Loucy (cell line): ENCODE results near the gene DLL3.

Source experiments
- H2AFZ ChIP-seq: fragments of 200-600 bp; sonication (generic); 2 replicates; pipeline ENCODE4 v1.6.0; 2016; ENCODE audit warnings: antibody characterized with exemption, mild to moderate bottlenecking, low read length, moderate library complexity
- H3F3A ChIP-seq: fragments of 200-600 bp; 2 replicates; pipeline ENCODE4 v1.6.0; 2016; ENCODE audit warnings: antibody characterized with exemption, low read depth, mild to moderate bottlenecking
- H3K27me3 ChIP-seq: fragments of 200-600 bp; sonication (generic); 2 replicates; pipeline ENCODE4 v1.6.1; 2014; ENCODE audit warnings: low read length, mild to moderate bottlenecking; ENCODE audit not compliant: insufficient read depth, poor library complexity, severe bottlenecking
- H3K36me3 ChIP-seq: fragments of 200-600 bp; sonication (generic); 2 replicates; pipeline ENCODE4 v1.6.1; 2016; ENCODE audit warnings: low read length; ENCODE audit not compliant: insufficient read depth
- H3K4me1 ChIP-seq: fragments of 200-600 bp; sonication (generic); 2 replicates; pipeline ENCODE4 v1.5.1; 2014; ENCODE audit warnings: low read length, mild to moderate bottlenecking; ENCODE audit not compliant: insufficient read depth, poor library complexity, severe bottlenecking
- H3K4me2 ChIP-seq: fragments of 200-600 bp; sonication (generic); 2 replicates; pipeline ENCODE4 v1.6.0; 2014; ENCODE audit warnings: antibody characterized with exemption, low read length, low read depth, mild to moderate bottlenecking; ENCODE audit not compliant: poor library complexity, severe bottlenecking
- H3K4me3 ChIP-seq: fragments of 200-600 bp; sonication (generic); 2 replicates; pipeline ENCODE4 v1.5.1; 2014; ENCODE audit warnings: low read length, mild to moderate bottlenecking, mixed read lengths; ENCODE audit not compliant: poor library complexity, severe bottlenecking
- H3K79me2 ChIP-seq: fragments of 200-600 bp; sonication (generic); 2 replicates; pipeline ENCODE4 v1.6.1; 2014; ENCODE audit warnings: low read length; ENCODE audit not compliant: insufficient read depth
- H3K9ac ChIP-seq: fragments of 200-600 bp; sonication (generic); 2 replicates; pipeline ENCODE4 v1.6.0; 2014; ENCODE audit warnings: mild to moderate bottlenecking, low read depth, low read length, moderate library complexity; ENCODE audit not compliant: poor library complexity, severe bottlenecking
- H3K9me2 ChIP-seq: fragments of 200-600 bp; sonication (generic); replicated peaks from 2 replicates; pipeline ENCODE4 v1.6.1; 2016; ENCODE audit warnings: low read depth, low read length, mixed read lengths
- H3K9me3 ChIP-seq: fragments of 200-600 bp; sonication (generic); 2 replicates; pipeline ENCODE4 v1.6.1; 2014; ENCODE audit warnings: mild to moderate bottlenecking, antibody characterized with exemption, low read length, low read depth; ENCODE audit not compliant: insufficient read depth
- H4K20me1 ChIP-seq: fragments of 200-600 bp; sonication (generic); 2 replicates; pipeline ENCODE4 v1.6.0; 2014; ENCODE audit warnings: antibody characterized with exemption, low read length, mild to moderate bottlenecking; ENCODE audit not compliant: insufficient read depth, poor library complexity, severe bottlenecking
- EZH2phosphoT487 ChIP-seq: fragments of 200-600 bp; IDR thresholded peaks from 2 replicates; pipeline ENCODE4 v1.6.1; 2018; ENCODE audit warnings: antibody characterized with exemption, mild to moderate bottlenecking, moderate library complexity, borderline replicate concordance
- TF ChIP-seq, protein P1 (sequence below): fragments of 200-600 bp; sonication (generic); conservative IDR thresholded peaks from 2 replicates; pipeline ENCODE4 v1.5.1; 2014; ENCODE audit warnings: mild to moderate bottlenecking, antibody characterized with exemption, low read length

Gene DLL3

DNA sequence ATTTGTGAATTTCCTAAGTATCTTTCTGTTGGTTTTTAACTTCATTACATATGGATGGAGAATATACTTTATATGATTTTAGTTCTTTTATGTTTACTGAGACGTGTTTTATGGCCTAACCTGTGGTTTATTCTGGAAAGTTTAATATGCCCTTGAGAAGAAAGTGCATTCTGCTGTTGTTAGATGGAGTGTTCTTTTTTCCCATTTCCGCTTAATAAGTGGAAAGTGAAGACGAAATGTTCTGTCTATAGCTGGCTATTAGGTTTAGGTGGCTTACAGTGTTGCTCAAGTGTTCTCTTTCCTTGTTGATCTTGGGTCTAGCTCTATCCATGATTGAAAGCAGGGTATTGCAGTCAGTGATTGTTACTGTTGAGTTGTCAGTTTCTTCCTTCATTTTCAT, 35.3 kb upstream of the DLL3 start:
- TF ChIP-seq, protein P1, sequence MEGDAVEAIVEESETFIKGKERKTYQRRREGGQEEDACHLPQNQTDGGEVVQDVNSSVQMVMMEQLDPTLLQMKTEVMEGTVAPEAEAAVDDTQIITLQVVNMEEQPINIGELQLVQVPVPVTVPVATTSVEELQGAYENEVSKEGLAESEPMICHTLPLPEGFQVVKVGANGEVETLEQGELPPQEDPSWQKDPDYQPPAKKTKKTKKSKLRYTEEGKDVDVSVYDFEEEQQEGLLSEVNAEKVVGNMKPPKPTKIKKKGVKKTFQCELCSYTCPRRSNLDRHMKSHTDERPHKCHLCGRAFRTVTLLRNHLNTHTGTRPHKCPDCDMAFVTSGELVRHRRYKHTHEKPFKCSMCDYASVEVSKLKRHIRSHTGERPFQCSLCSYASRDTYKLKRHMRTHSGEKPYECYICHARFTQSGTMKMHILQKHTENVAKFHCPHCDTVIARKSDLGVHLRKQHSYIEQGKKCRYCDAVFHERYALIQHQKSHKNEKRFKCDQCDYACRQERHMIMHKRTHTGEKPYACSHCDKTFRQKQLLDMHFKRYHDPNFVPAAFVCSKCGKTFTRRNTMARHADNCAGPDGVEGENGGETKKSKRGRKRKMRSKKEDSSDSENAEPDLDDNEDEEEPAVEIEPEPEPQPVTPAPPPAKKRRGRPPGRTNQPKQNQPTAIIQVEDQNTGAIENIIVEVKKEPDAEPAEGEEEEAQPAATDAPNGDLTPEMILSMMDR: no peak
- no peak for TF ChIP-seq EZH2phosphoT487
- no peak overlapping the region for H3K9ac ChIP-seq
- H3K9me3 ChIP-seq: no peaks in the 10 kb centered on the region
- no peaks in the 10 kb centered on the region for H3K4me1 ChIP-seq
- H3K4me3 ChIP-seq: no peak overlapping the region
- H3K9me2 ChIP-seq: no peaks in the 10 kb centered on the region
- H3K36me3 ChIP-seq: peaks cover 76% of the 10 kb centered on the region
- H3K4me2 ChIP-seq: no peak overlapping the region
- H3K27me3 ChIP-seq: no peaks in the 10 kb centered on the region
- H3K79me2 ChIP-seq: no peaks in the 10 kb centered on the region
- no peaks in the 10 kb centered on the region for H4K20me1 ChIP-seq
- H2AFZ ChIP-seq: no peak overlapping the region
- H3F3A ChIP-seq: no peaks in the 10 kb centered on the region

DNA sequence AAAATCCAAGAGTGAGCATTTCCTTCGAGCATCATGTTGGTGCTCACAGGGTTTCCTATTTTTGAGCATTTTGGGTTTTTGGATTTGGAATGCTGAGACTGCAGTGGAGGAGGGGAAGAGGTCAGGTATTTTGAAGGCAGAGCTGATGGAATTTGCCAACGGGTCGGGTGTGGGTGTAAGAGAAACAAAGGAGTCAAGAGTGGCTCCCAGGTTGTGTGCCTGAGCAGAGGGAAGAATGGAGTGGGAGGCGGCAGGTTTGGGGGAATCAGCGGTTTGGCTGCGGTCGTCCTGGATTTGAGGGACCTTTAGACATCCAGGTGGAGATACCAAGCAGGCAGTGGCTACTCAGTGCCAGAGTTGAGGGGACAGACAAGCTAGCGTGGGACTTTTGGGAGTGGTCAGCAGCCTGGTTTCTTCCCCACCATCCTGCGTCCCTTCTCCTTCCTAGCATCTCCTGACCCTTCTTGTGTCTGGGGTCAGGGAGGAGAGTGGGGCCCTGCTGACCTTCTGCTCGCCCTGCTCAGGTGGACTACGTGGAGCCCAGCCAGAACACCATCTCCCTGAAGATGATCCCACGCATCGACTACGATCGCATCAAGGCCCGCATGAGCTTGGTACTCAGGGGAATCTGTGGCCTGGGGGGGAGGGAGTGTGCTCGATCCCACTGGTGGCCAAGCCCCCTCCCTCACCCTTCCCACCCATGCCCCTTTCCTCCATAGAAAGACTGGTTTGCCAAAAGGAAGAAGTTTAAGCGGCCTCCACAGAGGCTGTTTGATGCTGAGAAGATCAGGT, 32.6 kb upstream of the DLL3 start:
- no peaks in the 10 kb centered on the region for H3K9me3 ChIP-seq
- H3F3A ChIP-seq: no peaks in the 10 kb centered on the region
- H3K79me2 ChIP-seq: no peaks in the 10 kb centered on the region
- peaks cover 76% of the 10 kb centered on the region for H3K36me3 ChIP-seq
- TF ChIP-seq EZH2phosphoT487: no peak
- TF ChIP-seq, protein P1: no peak
- H2AFZ ChIP-seq: no peak overlapping the region
- no peak overlapping the region for H3K9ac ChIP-seq
- H3K4me3 ChIP-seq: no peak overlapping the region
- H3K27me3 ChIP-seq: no peaks in the 10 kb centered on the region
- no peaks in the 10 kb centered on the region for H4K20me1 ChIP-seq
- H3K4me1 ChIP-seq: no peaks in the 10 kb centered on the region
- H3K9me2 ChIP-seq: no peaks in the 10 kb centered on the region
- H3K4me2 ChIP-seq: no peak overlapping the region

DNA sequence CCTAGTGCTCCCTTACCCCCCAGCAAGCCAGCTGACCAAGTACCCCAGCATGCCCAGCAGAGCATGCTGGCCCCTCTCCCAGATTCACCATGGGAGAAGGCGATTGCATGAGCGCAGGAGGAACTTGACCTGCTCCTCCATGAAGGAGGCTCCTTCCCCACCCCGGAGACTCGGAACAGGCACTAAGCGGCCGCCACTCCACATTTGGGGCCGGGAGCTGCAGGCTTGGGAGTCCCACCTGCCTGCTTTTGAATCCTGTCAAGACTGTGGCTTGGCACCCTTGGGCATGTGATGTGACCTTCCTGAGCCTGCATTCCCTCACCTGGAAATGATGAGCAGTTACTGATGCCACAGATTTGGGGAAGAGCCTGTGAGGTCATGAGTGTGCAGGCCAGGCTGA, 30.8 kb upstream of the DLL3 start:
- H3K36me3 ChIP-seq: peaks cover 91% of the 10 kb centered on the region
- no peaks in the 10 kb centered on the region for H3K79me2 ChIP-seq
- H4K20me1 ChIP-seq: no peaks in the 10 kb centered on the region
- H3K4me2 ChIP-seq: no peak overlapping the region
- H3F3A ChIP-seq: no peaks in the 10 kb centered on the region
- no peaks in the 10 kb centered on the region for H3K4me1 ChIP-seq
- H3K27me3 ChIP-seq: no peaks in the 10 kb centered on the region
- no peaks in the 10 kb centered on the region for H3K9me3 ChIP-seq
- no peak overlapping the region for H3K9ac ChIP-seq
- no peak overlapping the region for H3K4me3 ChIP-seq
- TF ChIP-seq, protein P1: no peak
- TF ChIP-seq EZH2phosphoT487: no peak
- no peaks in the 10 kb centered on the region for H3K9me2 ChIP-seq
- no peak overlapping the region for H2AFZ ChIP-seq
